Stimulated activated CD8-positive, alpha-beta memory T cell treated with anti-CD3 and anti-CD28 coated beads, Interleukin-4, amount 100 ng/mL, for 48 hours (primary cell): ENCODE data around the gene ANAPC4.
A peak's percentile ranks its signal among the peaks of the same experiment; 100 is the strongest.

Experiments
- DNase-seq: peaks from one replicate; pipeline ENCODE4 v3.0.0-alpha.2; 2020

The ANAPC4 gene

GRCh38 chr4:25439918-25440477 lies 62.9 kb downstream of the ANAPC4 start:
- peak; percentile 71 for DNase-seq

- DNase-seq, result no peak
Measured at GRCh38 chr4:25440478-25441030, 63.5 kb downstream of the ANAPC4 start.

DNA sequence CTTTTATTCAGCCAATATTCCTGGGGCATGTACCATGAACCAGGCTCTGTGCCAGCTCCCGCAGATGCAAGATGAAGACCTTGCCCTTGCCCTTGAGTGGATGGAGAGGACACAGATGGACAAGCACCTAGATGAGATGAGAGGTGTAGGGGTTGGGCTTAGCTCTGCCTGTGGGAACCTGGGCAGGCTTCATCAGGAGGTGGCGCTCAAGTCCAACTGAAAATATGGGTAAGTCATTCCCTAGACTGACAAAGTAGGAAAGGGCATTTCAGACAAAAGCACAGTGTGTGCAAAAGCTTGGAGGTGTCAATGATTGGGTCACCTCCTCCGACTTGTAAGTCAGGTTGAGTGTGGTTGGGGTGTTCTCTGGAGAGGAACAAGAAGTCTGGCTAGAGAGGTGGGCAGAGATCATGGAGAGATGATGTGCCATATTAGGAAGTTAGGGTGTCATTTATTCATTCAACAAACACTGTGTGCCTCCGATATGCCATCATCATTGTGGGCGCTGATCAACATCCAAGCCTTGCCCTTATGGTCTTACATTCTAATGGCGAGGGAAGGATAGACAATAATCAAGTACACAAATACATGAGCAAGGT lies 64.6 kb downstream of the ANAPC4 start:
- peak; percentile 42 for DNase-seq

- DNase-seq, result no peak
Measured at GRCh38 chr4:25442863-25443307, 65.8 kb downstream of the ANAPC4 start.

DNA sequence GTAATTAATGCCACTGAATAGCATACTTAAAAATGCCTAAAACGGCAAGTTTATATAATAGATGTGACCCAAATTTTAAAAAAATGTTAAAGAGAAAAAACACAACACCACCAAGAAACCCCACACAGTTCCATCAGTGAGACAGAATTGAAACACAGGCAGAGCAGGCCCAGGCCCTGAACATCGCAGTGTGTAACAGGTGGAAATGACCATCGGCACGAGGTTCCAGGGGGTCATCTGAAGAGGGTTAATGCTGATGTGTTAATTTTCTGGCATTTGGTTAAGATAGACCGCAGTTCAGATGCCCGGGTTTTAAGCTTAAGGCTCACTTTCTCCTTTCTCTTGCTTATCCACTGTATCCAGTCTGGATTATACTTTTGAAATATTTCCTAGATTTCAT lies 66.8 kb downstream of the ANAPC4 start:
- no peak for DNase-seq

- no peak for DNase-seq
Measured at GRCh38 chr4:25446611-25447010, 69.5 kb downstream of the ANAPC4 start.

DNA sequence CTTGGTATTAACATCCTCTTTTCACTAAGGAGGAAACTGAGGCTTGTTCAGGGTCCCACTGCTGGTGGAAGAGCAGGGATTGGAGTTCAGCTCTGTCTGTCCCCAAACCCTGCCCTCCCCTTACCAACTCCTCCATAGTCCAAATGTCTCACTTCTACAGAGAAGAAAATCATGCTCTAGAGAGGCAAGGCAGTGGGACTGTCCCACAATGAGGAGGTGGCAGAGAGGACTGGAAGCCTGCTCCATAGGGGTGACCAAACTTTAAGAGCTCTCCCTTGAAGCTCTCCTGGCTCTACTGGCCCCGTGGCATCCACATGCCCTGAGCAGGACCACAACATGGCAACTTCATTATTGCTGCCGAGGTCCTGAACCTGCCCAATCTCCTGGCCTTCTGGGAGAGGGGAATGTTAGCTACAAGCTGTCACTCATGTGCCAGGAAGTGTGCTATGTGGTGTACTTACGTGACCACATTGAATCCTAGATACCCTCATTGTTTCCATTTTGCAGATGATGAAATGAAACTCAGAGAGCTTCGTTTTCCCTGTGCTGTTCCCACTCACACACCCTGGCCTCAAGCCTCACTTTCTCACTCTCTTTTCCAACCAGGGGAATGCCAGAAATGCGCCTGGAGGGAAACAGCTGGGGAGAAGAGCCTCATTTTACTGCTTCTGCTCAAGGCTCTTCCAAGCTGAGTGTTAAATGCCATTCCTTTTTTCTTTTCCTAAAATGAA lies 71.5 kb downstream of the ANAPC4 start:
- DNase-seq, result no peak

- DNase-seq, result no peak
Measured at GRCh38 chr4:25449270-25449669, 72.2 kb downstream of the ANAPC4 start.

- no peak for DNase-seq
Measured at GRCh38 chr4:25449688-25450087, 72.6 kb downstream of the ANAPC4 start.

- no peak for DNase-seq
Measured at GRCh38 chr4:25450491-25450901, 73.4 kb downstream of the ANAPC4 start.

DNA sequence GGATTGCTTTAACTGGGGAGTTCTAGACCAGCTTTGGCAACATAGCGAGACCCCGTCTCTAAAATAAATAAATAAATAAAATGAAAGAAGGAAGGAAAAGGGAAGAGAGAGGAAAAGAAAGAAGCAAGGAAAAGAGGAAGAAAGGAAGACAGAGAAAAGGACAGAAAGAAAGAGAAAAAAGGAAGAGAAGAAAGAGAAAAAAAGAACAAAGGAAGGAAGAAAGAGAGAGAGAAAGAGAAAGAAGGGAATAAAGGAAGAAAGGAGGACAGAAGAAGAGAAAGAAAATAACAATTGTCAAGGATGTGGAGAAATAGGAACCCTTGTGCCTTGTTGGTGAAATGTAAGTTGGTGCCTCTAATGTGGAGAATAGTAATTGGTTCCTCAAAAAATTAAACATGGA lies 74.6 kb downstream of the ANAPC4 start:
- DNase-seq, result no peak

GRCh38 chr4:25452081-25452480 lies 75.0 kb downstream of the ANAPC4 start:
- DNase-seq, result no peak

DNA sequence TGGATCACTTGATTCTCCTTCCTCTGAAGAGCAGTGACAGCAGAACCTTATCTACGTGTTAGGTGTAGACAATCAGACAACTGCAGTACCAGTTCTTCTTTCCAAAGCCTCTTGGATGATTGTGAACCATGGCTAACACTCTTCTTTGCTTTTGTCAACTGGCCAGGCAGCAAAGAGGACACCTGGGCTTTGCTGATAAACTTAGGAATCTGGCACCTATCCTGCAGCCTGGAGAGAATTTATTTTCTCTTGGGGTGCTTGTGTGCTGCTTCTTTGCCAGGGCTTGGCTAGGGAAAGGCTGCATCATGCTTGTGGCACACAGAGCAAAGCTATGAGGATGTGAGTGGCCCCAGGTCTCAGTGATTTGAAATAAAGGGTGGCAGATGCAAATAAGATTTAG lies 77.4 kb downstream of the ANAPC4 start:
- no peak for DNase-seq

GRCh38 chr4:25457053-25457715 lies 80.1 kb downstream of the ANAPC4 start:
- no peak for DNase-seq

GRCh38 chr4:25466966-25467697 lies 90.1 kb downstream of the ANAPC4 start:
- no peak for DNase-seq

DNA sequence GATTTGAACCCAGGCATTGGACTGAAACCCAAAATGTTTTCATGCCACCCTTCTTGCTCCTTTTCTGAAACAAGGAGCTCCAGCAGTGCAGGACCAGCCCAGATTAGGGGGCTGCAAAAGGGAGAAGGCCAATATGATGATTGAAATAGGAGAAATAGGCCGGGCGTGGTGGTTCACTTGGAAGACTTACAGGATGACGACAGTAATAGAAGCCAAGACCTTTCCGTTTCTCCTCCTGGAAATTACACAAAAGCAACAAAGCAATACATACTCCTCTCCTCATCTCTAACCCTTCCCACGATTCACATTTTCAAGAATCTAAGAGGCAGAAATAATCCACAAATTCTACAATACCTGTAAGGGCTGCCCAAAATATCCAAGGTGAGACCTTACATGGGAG lies 90.8 kb downstream of the ANAPC4 start:
- DNase-seq, result no peak
